H1 (cell line): ENCODE measurements around the gene MRPS10. TPM values are rescaled to one million over a fixed set of nuclear protein-coding genes. Genes with fewer than 3 reads are reported as not detected.

Experiments
- CTCF ChIA-PET: fragments of 300-600 bp; sonication (Branson Sonifier 250); formaldehyde crosslinking; loops from one replicate; lab custom pipeline; 2021; ENCODE audit not compliant: partially characterized antibody; lab: Charles Lee
- POLR2A ChIA-PET: fragments of 300-600 bp; sonication (Branson Sonifier 250); formaldehyde crosslinking; loops from one replicate; lab custom pipeline; 2021; ENCODE audit warnings: inconsistent platforms; ENCODE audit not compliant: partially characterized antibody; lab: Charles Lee
- DNase-seq, 2 experiments: peaks; one replicate each; pipeline versions ENCODE4 v3.0.0 to v3.0.0-alpha.2; 2010 to 2022; ENCODE audit warnings: low spot score in 2 of 2, low read depth in 1 of 2, mixed read lengths in 1 of 2
- FAIRE-seq: peaks from 2 replicates; lab custom pipeline; 2011; peaks lifted over from hg19 to GRCh38; lab: Jason Lieb, UNC
- H2AFZ ChIP-seq: 2 replicates; pipeline ENCODE4 v1.8.1; 2012; ENCODE audit warnings: low read length, inconsistent platforms
- H2AK5ac ChIP-seq: 2 replicates; pipeline ENCODE4 v1.6.1; 2013; ENCODE audit warnings: low read depth, low read length
- H2BK120ac ChIP-seq: replicated peaks from 2 replicates; pipeline ENCODE3; 2013; ENCODE audit warnings: low read depth, low read length, inconsistent platforms
- H2BK12ac ChIP-seq: 2 replicates; pipeline ENCODE4 v1.6.1; 2013; ENCODE audit warnings: low read depth, low read length
- H2BK15ac ChIP-seq: 2 replicates; pipeline ENCODE4 v1.6.1; 2013; ENCODE audit warnings: low read length
- H2BK20ac ChIP-seq: 2 replicates; pipeline ENCODE4 v1.6.1; 2013; ENCODE audit warnings: low read length
- H2BK5ac ChIP-seq: 2 replicates; pipeline ENCODE4 v1.6.1; 2013; ENCODE audit warnings: low read depth, low read length
- H3K14ac ChIP-seq: 2 replicates; pipeline ENCODE4 v1.6.1; 2013; ENCODE audit warnings: inconsistent platforms; ENCODE audit not compliant: insufficient read length
- H3K18ac ChIP-seq: 2 replicates; pipeline ENCODE4 v1.6.1; 2013; ENCODE audit warnings: low read length; ENCODE audit errors: extremely low read depth
- H3K23ac ChIP-seq: 2 replicates; pipeline ENCODE4 v1.6.1; 2013; ENCODE audit warnings: inconsistent platforms; ENCODE audit not compliant: insufficient read length
- H3K23me2 ChIP-seq: 2 replicates; pipeline ENCODE4 v1.6.1; 2013; ENCODE audit warnings: low read depth, low read length
- H3K27ac ChIP-seq: 2 replicates; pipeline ENCODE4 v1.6.1; 2011; ENCODE audit warnings: low read depth, low read length, inconsistent platforms
- H3K27me3 ChIP-seq, 4 experiments: replicated peaks in 1 of 4; 1 replicate in 1 of 4; 2 replicates in 3 of 4; pipeline versions ENCODE4 v1.6.1 to v1.8.1; 2011 to 2013; ENCODE audit warnings: low read length in 3 of 4, mild to moderate bottlenecking in 3 of 4, inconsistent platforms in 2 of 4, mixed read lengths in 2 of 4, moderate library complexity in 1 of 4; ENCODE audit not compliant: control insufficient read depth in 3 of 4, insufficient read depth in 3 of 4; ENCODE audit errors: extremely low read depth in 1 of 4
- H3K36me3 ChIP-seq, 4 experiments: 2 replicates each; pipeline versions ENCODE4 v1.6.1 to v1.8.1; 2011 to 2013; ENCODE audit warnings: mild to moderate bottlenecking in 4 of 4, low read length in 3 of 4, moderate library complexity in 2 of 4, control low read depth in 1 of 4, inconsistent platforms in 1 of 4; ENCODE audit not compliant: insufficient read depth in 4 of 4, control insufficient read depth in 2 of 4
- H3K4ac ChIP-seq: replicated peaks from 2 replicates; pipeline ENCODE3; 2013; ENCODE audit warnings: low read length, low read depth, mixed read lengths, inconsistent platforms; ENCODE audit not compliant: insufficient read length
- H3K4me1 ChIP-seq, 4 experiments: replicated peaks in 1 of 4; 1 replicate in 1 of 4; 2 replicates in 3 of 4; pipeline versions ENCODE4 v1.6.1 to v1.8.1; 2011 to 2013; ENCODE audit warnings: low read length in 3 of 4, inconsistent platforms in 2 of 4, mixed read lengths in 1 of 4; ENCODE audit not compliant: insufficient read depth in 4 of 4, control insufficient read depth in 3 of 4
- H3K4me2 ChIP-seq, 2 experiments: 2 replicates each; pipeline versions ENCODE4 v1.6.1 to v1.8.1; 2011 to 2013; ENCODE audit warnings: low read depth in 2 of 2, low read length in 2 of 2, control low read depth in 1 of 2, inconsistent platforms in 1 of 2, mild to moderate bottlenecking in 1 of 2; ENCODE audit not compliant: insufficient read depth in 1 of 2
- H3K4me3 ChIP-seq, 4 experiments: fragments of 200-600, 300-600 bp in 1 of 4; sonication (generic), shearing (Covaris generic), sonication (Bioruptor Twin) in 1 of 4; 2 replicates each; pipeline versions ENCODE4 v1.5.1 to v1.8.1; 2011 to 2016; ENCODE audit warnings: low read length in 4 of 4, low read depth in 3 of 4, control low read depth in 2 of 4, inconsistent platforms in 2 of 4, mild to moderate bottlenecking in 2 of 4, mixed read lengths in 1 of 4, moderate library complexity in 1 of 4; ENCODE audit not compliant: insufficient read depth in 2 of 4; ENCODE audit errors: extremely low read depth in 1 of 4
- H3K56ac ChIP-seq: replicated peaks from 2 replicates; pipeline ENCODE3; 2013; ENCODE audit warnings: low read depth, mild to moderate bottlenecking, mixed read lengths, low read length, inconsistent platforms; ENCODE audit not compliant: insufficient read length
- H3K79me1 ChIP-seq: 2 replicates; pipeline ENCODE4 v1.6.1; 2013; ENCODE audit warnings: low read depth, low read length, control low read depth
- H3K79me2 ChIP-seq, 2 experiments: 2 replicates each; pipeline versions ENCODE4 v1.6.1 to v1.8.1; 2012 to 2013; ENCODE audit warnings: low read length in 2 of 2, mild to moderate bottlenecking in 2 of 2, inconsistent platforms in 1 of 2; ENCODE audit not compliant: insufficient read depth in 2 of 2, control insufficient read depth in 1 of 2
- H3K9ac ChIP-seq, 4 experiments: replicated peaks in 1 of 4; 1 replicate in 1 of 4; 2 replicates in 3 of 4; pipeline versions ENCODE4 v1.6.1 to v1.8.1; 2011 to 2013; ENCODE audit warnings: low read depth in 3 of 4, low read length in 3 of 4, control low read depth in 2 of 4, mild to moderate bottlenecking in 2 of 4, moderate library complexity in 2 of 4, inconsistent platforms in 1 of 4; ENCODE audit errors: extremely low read depth in 1 of 4
- H3K9me3 ChIP-seq, 2 experiments: 2 replicates each; pipeline versions ENCODE4 v1.6.1 to v1.8.1; 2012 to 2013; ENCODE audit warnings: mild to moderate bottlenecking in 2 of 2, moderate library complexity in 2 of 2, control low read depth in 1 of 2, inconsistent platforms in 1 of 2, low read depth in 1 of 2, low read length in 1 of 2, mixed read lengths in 1 of 2; ENCODE audit not compliant: insufficient read depth in 2 of 2
- H4K20me1 ChIP-seq, 2 experiments: replicated peaks in 1 of 2; 2 replicates each; pipeline versions ENCODE3 to v1.8.1; 2011 to 2013; ENCODE audit warnings: inconsistent platforms in 2 of 2, low read length in 2 of 2, mild to moderate bottlenecking in 1 of 2; ENCODE audit not compliant: insufficient read depth in 2 of 2, control insufficient read depth in 1 of 2
- H4K5ac ChIP-seq: 2 replicates; pipeline ENCODE4 v1.6.1; 2013; ENCODE audit warnings: low read length, low read depth, mixed read lengths, inconsistent platforms; ENCODE audit not compliant: insufficient read length
- H4K8ac ChIP-seq: 2 replicates; pipeline ENCODE4 v1.8.0; 2013; ENCODE audit warnings: mild to moderate bottlenecking, moderate library complexity, low read length, inconsistent platforms; ENCODE audit not compliant: insufficient read depth; ENCODE audit errors: extremely low read depth
- H4K91ac ChIP-seq: replicated peaks from 2 replicates; pipeline ENCODE3; 2013; ENCODE audit warnings: low read length, mixed read lengths, inconsistent platforms; ENCODE audit not compliant: insufficient read length
- BRCA1 ChIP-seq: IDR thresholded peaks from 2 replicates; pipeline ENCODE4 v1.6.1; 2012; ENCODE audit warnings: low read depth, low read length, improper control_type of control experiment
- TAF1 ChIP-seq: IDR thresholded peaks from 2 replicates; pipeline ENCODE4 v1.6.1; 2011; ENCODE audit warnings: mild to moderate bottlenecking, low read depth, low read length
- WGBS, 2 experiments: shearing (Covaris generic) in 1 of 2; methylation state at CpG; one replicate each; pipeline versions ENCODE4 v1.1.6 to v1.1.7; 2013 to 2015; ENCODE audit warnings: low lambda C conversion rate in 2 of 2, mixed read lengths in 2 of 2, inconsistent platforms in 1 of 2, low coverage in 1 of 2, missing lambda C conversion rate in 1 of 2; ENCODE audit not compliant: insufficient replicate concordance in 2 of 2, insufficient coverage in 1 of 2, insufficient read length in 1 of 2; ENCODE audit errors: extremely low coverage in 1 of 2, missing lambda C conversion rate in 1 of 2; 5-methylcytosine and 5-hydroxymethylcytosine counted together
- polyA plus RNA-seq, 7 experiments: library from polyadenylated mRNA; depleted of rRNA in 3 of 7; stranded (reverse) in 5 of 7; unstranded in 2 of 7; fragments of >200 nt in 5 of 7; fragments of 200-250 nt in 2 of 7; gene quantifications; 1 replicate in 5 of 7; 2 replicates in 1 of 7; 4 replicates in 1 of 7; pipeline versions ENCODE4 v1.2.1 to v1.2.3, GENCODE V29; 2011 to 2013; ENCODE audit warnings: missing spikeins in 2 of 7, mixed read lengths in 2 of 7
- total RNA-seq: library from RNA; stranded (reverse); fragmentation: NEBNext Ultra II Directional; extraction: Animal tissue kit (Norgen Biotek cat#: 25700); gene quantifications from 2 replicates; pipeline ENCODE4 v1.2.1, GENCODE V29; 2021
- TF ChIP-seq, protein P1 (sequence below): IDR thresholded peaks from 2 replicates; pipeline ENCODE4 v1.6.1; 2012; ENCODE audit warnings: low read length, inconsistent platforms

Gene MRPS10
- total and polyA plus RNA-seq, 2 of the 8 experiments (the other 6 are each of a cell fraction or from before 2014, with no cell fraction given): 20.5 to 33.6 TPM

DNA sequence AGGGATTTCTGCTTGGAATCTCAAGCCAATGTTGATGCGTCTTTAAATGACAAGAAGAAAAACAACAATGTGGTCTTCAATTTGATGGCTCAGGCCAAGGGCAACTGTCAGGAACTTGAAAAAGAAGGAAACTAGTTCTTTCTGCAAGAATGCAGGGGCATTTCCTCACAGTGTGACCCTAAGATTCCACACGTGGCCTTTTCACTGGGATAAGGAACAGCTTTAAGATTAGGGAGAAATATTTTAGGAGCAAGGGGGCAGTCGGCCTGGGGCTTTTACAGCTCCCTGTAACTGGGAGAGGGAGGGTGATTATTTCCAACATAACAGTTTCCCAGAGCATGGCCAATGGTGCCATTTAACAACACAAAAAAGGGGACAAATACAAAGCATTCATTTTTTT, 39.4 kb upstream of the MRPS10 start:
- no peak for FAIRE-seq
- Histone ChIP-seq H4K5ac (no peak overlapping the region), H2BK20ac (no peak overlapping the region), H3K27me3 (no peaks in the 10 kb centered on the region), H3K27ac (peak overlapping the region; percentile 37; the same call in 1 of the 2 replicates), H3K4me3 (peak overlapping the region in 1 of 4 experiments; percentile 18; a peak in 3 of 8 replicates), H3K4me1 (peaks cover 17 to 26% (median 20%) of the 10 kb centered on the region in 4 experiments), H4K91ac (peak overlapping the region; percentile 38), H4K20me1 (peaks cover 0 to 1% of the 10 kb centered on the region in 2 experiments), H3K36me3 (peaks cover 10 to 48% (median 33%) of the 10 kb centered on the region in 4 experiments), H3K23ac (no peak overlapping the region), H2AFZ (no peak overlapping the region), H3K18ac (peak overlapping the region; percentile 92), H3K79me1 (no peaks in the 10 kb centered on the region), H4K8ac (no peak overlapping the region), H2BK12ac (peak overlapping the region; percentile 52; the same call in 1 of the 2 replicates), H2AK5ac (peak overlapping the region; percentile 11; the same call in 1 of the 2 replicates), H3K23me2 (no peaks in the 10 kb centered on the region), H3K4me2 (peak overlapping the region; percentile 4 to 29; a peak in 3 of 4 replicates), H3K9me3 (no peaks in the 10 kb centered on the region), H3K14ac (no peak overlapping the region), H3K9ac (no peak overlapping the region), H2BK5ac (peak overlapping the region; percentile 28; the same call in 1 of the 2 replicates)
- WGBS, 2 experiments: 36% methylated on average over 3 of the region's 3 CpGs; no CpG with 5 or more reads in 1 of the 2 experiments
- CTCF ChIA-PET: interaction anchor here (0.7 to 0.9 kb wide), 2 partner anchors 27 to 38 kb away, joined by 3 read pairs; no protein-coding TSS in a partner anchor
- POLR2A ChIA-PET: no interaction called here
- TF ChIP-seq, protein P1, sequence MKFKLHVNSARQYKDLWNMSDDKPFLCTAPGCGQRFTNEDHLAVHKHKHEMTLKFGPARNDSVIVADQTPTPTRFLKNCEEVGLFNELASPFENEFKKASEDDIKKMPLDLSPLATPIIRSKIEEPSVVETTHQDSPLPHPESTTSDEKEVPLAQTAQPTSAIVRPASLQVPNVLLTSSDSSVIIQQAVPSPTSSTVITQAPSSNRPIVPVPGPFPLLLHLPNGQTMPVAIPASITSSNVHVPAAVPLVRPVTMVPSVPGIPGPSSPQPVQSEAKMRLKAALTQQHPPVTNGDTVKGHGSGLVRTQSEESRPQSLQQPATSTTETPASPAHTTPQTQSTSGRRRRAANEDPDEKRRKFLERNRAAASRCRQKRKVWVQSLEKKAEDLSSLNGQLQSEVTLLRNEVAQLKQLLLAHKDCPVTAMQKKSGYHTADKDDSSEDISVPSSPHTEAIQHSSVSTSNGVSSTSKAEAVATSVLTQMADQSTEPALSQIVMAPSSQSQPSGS: no peak
- TF ChIP-seq BRCA1 (no peak), TAF1 (no peak)
- TF ChIP-seq, all 59 proteins: peak for 0
- no peak overlapping the region for H2BK120ac ChIP-seq
- no peaks in the 10 kb centered on the region for H3K79me2 ChIP-seq
- no peak for DNase-seq
- H3K56ac ChIP-seq: no peak overlapping the region
- peak overlapping the region; percentile 21; the same call in 1 of the 2 replicates for H2BK15ac ChIP-seq
- H3K4ac ChIP-seq: no peak overlapping the region
